ENCODE results near the gene MAPRE2.

Gene MAPRE2

DNA sequence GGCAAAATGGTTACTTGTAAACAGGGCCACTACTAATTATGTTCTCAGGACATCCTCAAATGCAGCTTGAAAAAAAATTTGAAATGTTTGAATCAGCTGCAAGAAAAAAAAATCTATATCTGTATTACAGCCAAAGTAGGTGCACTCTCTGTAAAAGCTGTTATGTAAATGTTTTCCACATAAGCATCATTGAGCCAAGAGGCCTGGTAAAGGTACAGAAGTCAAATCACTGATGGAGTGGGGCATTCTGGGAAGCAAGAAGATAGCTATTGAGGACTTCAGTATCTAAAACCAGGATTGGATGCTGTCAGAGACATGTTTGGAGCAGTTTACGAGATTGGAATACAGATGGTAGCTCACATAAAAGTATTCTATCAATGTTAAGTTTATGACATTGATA lies 80.3 kb downstream of the MAPRE2 start:
- no peak for FAIRE-seq
- no peak for TF ChIP-seq POLR2A (IDR thresholded peaks at IDR 0.05; ENCODE audit: low read depth, low read length)
- DNase-seq (ENCODE audit: insufficient read length, low spot score): no peak

DNA sequence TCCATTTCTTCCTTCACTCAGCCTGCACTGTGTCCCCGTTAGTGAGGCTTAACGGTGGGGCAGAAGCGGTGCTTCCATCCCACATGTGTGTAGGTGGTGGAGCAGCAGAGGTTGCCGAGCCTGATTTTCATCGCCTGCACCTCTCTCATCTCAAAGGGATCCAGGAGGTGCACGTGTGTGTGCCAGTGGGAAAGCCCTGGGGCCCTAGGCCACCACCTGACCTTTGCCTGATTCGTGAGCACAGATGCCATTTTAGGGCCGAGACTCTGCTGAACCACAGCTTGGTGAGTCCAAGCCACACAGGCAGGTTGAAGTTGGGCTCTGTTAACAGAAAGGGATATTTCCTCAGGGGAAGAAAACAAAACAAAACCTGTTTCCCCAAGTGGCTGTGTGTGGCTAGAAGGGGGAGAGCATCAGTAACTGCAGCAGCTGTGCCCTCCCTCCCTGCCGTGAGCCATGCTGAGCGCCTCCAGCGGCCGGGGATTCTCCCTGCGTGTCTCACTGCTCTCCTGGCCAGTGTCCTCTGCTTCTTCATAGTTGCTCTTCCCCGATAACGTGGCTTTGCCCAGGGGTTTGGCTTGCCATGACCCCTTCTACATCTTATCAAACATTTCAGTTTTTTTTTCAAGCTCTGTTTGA lies 81.5 kb downstream of the MAPRE2 start:
- no peak for FAIRE-seq
- TF ChIP-seq POLR2A (IDR thresholded peaks at IDR 0.05; ENCODE audit: low read depth, low read length): no peak
- DNase-seq (ENCODE audit: insufficient read length, low spot score): no peak

DNA sequence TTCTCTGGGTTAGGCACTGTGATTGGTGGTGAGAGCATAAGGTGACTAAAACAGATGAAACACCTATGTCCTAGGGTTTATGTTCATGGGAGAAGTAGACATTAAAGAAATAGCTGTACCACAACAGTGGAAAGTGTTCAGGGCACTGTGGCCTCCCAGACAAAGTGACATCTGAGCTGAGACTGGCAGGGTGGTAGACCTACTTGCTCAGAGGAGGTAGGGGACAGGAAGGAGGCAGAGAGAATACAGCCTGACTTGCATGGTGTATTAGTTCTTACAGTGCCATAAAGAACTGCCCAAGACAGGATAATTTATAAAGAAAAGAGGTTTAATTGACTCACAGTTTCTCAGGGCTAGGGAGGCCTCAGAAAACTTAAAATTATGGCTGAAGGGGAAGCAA lies 82.6 kb downstream of the MAPRE2 start:
- no peak for TF ChIP-seq POLR2A (IDR thresholded peaks at IDR 0.05; ENCODE audit: low read depth, low read length)
- DNase-seq (ENCODE audit: insufficient read length, low spot score) (no peak), FAIRE-seq (no peak)

DNA sequence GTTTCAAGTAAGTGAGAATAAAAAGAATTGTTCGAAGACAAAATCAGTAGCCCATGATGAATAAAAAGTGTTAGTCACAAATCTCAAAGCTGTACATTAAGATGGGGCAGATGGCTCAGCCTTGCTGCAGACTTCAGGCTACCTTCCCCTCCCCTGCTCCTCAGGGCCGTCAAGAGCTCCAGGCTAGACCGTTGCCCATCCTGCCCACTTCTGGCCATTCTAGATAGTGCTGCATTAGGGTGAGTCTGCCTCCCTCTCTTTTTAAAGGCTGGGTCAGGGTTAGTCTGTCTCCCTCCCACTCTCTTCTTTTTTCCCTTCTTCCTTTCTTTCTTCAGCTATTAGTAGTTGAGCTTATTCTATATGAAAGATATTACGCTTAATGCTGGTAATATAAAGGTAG lies 86.0 kb downstream of the MAPRE2 start:
- no peak for TF ChIP-seq POLR2A (IDR thresholded peaks at IDR 0.05; ENCODE audit: low read depth, low read length)
- FAIRE-seq: no peak
- no peak for DNase-seq (ENCODE audit: insufficient read length, low spot score)

DNA sequence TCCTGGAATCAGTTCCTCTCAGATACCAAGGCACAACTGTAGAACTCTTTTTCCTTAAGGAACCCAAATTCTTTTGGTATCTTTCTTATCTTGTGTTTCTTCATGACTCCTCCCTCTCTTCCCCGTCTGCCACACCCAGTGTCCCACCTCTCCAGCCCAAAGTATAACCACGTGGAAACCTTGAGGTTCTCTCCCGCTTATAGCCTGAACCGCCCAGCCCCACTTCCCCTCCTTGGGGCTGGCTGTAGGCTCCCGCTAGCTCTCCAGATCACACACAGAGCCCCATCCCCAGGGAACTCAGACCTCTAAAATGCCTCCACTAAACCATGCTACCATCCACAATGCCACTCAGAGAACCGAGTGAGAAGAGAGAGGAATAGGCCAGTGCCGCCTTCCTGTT lies 87.5 kb downstream of the MAPRE2 start:
- no peak for FAIRE-seq
- TF ChIP-seq POLR2A (IDR thresholded peaks at IDR 0.05; ENCODE audit: low read depth, low read length): no peak
- no peak for DNase-seq (ENCODE audit: insufficient read length, low spot score)

DNA sequence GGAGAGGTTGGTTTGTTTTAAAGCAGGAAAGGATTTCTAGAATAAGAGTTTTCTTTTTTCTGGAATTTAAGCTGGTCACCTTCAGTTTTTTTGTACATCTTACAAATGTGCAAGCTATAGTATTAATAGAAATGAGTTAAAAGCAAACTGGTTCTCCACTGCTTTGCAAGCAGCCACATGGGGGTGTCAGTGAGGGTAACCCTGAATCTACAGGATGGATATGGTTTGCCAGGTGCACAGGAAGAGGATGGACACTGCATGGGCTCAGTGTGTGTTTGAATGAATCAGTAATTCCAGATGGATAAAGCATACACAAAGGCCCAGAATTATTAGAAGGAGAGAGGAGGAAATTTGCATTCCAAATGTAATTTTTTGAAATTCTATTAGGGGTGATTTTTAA lies 89.0 kb downstream of the MAPRE2 start:
- DNase-seq (ENCODE audit: insufficient read length, low spot score): no peak
- no peak for FAIRE-seq
- TF ChIP-seq POLR2A (IDR thresholded peaks at IDR 0.05; ENCODE audit: low read depth, low read length): no peak

DNA sequence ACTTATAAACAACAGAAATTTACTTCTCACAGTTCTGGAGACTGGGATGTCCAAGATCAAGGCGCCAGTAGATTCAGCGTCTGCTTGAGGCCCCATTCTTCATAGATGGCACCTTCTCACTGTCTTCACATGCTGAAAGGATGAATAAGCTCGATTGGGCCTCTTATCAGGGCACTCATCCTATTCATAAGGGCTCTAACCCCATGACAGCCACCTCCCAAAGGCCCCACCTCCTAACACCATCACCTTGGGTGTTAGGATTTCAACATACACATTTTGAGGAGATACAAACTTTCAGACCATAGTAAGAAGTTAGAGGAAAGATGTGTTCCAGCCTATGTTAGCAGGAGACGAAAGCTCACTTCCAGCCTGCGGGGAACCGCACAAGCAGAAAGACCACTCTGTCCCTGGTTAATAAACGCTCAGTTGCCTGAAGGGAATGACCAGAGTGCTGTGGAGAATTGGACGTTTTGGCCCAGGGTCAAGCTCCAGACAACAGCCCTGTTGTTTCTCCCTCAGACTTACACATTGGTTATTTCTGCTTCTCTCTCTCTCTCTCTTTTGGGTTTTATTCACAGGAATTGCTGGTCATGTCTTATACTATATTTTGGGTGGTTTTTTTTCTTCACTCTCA lies 90.3 kb downstream of the MAPRE2 start:
- no peak for TF ChIP-seq POLR2A (IDR thresholded peaks at IDR 0.05; ENCODE audit: low read depth, low read length)
- FAIRE-seq (no peak), DNase-seq (ENCODE audit: insufficient read length, low spot score) (no peak)

DNA sequence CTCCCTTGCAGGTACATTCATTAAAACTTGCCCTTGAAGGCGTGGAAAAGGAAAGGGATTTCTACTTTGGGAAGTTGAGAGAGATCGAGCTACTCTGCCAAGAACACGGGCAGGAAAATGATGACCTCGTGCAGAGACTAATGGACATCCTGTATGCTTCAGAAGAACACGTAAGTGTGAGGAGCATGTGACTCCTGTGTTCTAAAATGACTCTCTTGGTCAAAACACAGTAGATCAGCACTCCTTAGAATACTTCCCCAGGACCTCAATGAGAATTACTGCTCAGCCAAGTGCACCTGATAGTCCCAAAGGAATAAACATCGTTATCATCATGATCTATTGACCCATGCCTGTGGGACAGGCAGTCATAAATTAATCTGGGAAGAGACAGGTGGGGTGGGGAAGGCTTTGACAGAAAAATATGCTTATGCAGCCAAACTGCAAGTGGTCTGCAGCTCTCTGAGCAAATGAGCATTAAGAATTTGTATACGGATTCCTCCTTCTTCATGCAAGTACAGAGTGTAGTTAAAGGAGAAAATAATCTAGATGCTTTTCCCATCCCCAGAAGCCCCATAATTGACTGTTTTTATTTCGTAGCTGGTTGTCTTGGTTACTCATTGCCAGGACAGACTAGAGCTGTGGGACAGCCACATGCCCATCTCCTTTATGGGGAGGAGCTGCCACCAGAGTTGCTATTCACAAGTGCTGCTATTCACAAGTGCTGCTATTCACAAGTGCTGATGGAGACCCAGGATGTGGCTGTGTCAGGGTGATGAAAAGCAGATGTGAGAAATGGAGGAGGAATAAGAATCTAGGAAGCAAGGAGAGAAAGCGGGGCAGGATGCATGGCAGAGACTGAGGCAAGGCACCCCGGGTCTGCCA lies 91.0 kb downstream of the MAPRE2 start:
- FAIRE-seq (no peak), DNase-seq (ENCODE audit: insufficient read length, low spot score) (no peak)
- no peak for TF ChIP-seq POLR2A (IDR thresholded peaks at IDR 0.05; ENCODE audit: low read depth, low read length)

DNA sequence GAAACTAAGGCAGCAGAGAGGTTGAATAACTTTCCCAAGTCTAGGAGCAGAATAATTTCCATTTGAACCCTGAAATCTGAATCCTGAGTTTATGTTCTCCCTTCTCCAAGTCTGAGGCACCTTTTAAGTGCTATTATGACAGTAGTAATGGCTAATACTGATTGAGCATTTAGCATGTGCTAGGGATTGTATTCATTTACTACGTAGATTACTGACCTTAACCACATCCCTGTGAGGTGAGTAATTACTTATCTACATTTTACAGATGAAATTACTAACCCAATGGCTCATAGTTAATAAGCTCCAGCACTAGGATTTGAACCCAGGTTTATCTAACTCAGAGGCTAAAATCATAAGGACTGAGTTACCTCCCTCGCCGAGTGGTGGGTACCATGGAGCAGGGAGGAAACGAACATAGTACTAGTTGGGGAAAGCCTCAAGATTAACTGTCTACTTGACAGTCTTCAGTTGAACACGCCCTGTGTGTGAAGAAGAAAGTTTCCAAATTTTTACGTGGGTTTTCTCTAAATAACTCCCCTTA lies 93.0 kb downstream of the MAPRE2 start:
- no peak for TF ChIP-seq POLR2A (IDR thresholded peaks at IDR 0.05; ENCODE audit: low read depth, low read length)
- FAIRE-seq (no peak), DNase-seq (ENCODE audit: insufficient read length, low spot score) (no peak)

DNA sequence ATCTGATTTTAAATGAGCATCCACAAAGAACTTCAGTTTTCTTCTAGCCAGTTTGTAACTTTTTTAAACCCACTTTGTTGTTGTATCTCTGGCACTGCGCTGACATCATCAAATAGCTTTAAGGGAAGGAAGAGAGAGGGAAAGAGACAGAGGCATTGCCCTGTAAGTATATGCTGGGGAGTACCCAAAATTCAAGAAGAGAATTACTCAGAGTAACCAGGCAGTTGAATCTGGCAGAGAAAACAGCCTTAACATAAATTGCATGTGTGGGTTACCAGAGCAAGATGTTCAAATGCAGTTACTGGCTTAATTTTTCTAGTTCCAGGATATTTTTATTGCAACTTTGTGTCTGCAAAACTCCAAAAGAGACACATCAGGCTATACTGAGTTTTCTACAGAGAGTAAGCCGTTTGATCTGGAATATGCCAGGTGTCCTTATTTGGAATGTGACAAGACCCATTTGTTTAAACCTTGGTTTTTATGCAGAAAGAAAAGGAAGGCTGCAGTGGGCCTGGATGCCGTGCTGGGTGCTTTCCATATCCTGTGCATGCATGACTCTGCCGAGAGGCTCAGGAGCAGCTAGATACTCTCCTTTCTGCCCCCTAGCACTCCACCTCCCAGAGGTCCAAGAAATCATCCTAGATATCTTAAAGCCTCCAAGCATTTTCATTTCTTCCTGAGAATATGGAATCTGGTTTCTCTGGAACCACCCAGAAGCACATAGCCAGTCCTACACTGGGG lies 93.7 kb downstream of the MAPRE2 start:
- DNase-seq (ENCODE audit: insufficient read length, low spot score) (no peak), FAIRE-seq (no peak)
- no peak for TF ChIP-seq POLR2A (IDR thresholded peaks at IDR 0.05; ENCODE audit: low read depth, low read length)

DNA sequence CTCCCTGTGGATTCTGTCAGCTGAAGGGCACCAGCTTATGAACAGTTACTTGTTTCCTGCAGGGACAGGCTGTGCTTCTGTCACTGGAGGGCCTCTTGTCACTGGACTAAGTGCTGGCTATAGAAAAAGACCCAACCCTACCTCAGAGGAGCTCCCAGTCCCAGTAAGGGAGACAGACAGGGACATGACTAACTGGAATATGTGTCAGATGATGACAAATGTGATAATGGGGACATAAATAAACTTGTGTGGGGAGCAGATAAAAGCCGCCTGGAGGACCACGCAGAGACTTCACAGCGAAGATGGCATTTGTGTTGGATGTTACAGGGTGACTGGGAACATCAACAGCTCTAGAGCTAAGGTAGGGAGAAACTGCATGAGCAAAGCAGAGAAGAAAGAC lies 95.0 kb downstream of the MAPRE2 start:
- no peak for TF ChIP-seq POLR2A (IDR thresholded peaks at IDR 0.05; ENCODE audit: low read depth, low read length)
- FAIRE-seq (no peak), DNase-seq (ENCODE audit: insufficient read length, low spot score) (no peak)

DNA sequence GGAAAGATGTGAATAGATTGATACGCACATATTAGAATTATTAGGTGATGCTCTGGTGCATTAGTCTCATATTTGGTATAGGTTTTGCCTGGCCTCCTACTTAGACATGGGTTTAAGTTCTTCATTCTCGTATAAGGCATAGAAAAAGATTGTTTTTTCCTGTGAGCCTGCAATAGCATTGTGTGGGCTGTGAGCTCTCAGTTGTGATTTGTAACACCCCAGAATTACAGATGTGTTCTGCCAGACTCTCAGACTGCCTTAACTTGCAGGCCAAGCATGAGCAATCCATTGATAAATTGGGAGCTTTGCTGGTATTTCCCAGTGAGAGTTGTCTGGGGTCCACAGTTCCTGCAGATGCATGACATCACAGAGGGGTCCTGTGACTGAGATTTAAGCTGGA lies 95.7 kb downstream of the MAPRE2 start:
- FAIRE-seq: no peak
- no peak for DNase-seq (ENCODE audit: insufficient read length, low spot score)
- TF ChIP-seq POLR2A (IDR thresholded peaks at IDR 0.05; ENCODE audit: low read depth, low read length): no peak

DNA sequence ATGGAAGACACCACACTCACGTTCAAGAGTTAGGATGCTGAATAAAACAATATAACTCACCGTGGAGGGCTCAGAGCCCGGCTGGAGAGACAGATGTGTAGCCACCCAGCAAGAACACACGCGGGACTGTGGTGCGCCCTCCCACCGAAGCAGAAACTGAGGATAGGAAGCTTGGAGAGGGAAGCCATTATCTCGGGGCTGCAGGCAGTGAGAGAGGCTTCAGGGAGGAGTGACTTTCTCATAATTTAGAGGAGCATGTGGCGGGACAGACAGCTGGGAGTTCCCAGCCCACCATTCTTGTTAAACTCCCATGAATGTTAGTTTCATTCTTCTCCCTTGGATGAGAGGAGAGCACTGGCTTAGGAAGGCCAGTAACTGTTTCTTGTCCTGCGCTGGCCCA lies 96.4 kb downstream of the MAPRE2 start:
- TF ChIP-seq POLR2A (IDR thresholded peaks at IDR 0.05; ENCODE audit: low read depth, low read length): no peak
- FAIRE-seq (no peak), DNase-seq (ENCODE audit: insufficient read length, low spot score) (no peak)

DNA sequence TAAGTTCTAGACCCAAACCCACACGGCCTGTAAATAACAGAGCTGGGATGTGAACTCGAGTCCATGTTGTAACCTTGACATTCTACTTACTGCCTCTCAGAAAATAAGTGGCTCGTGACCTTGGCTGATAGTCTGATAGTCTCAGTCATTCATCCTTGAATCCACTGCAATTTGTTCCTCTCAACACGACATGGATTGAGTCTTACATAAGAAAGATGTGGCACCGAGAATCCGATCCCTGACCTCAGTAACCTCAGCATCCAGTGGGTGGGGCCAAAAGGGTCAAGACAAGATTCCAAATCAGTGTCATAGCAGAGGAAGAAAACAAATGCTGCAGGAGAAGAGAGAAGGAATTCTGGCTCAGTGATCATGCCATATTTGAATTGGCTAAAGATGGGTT lies 97.6 kb downstream of the MAPRE2 start:
- DNase-seq (ENCODE audit: insufficient read length, low spot score): no peak
- FAIRE-seq: no peak

More for the DNA sequence above, 97.6 kb downstream of the MAPRE2 start:
- no peak for TF ChIP-seq POLR2A (IDR thresholded peaks at IDR 0.05; ENCODE audit: low read depth, low read length)

Data from H54 (cell line).